ENCODE measurements around the gene NKG7.

Gene NKG7

GRCh38 chr19:51389143-51389542, 16.7 kb upstream of the NKG7 start:
- no peak for DNase-seq (ENCODE audit: low read depth)
- no peak overlapping the region for H3K4me3 ChIP-seq (ENCODE audit: low read length)
- no peak for TF ChIP-seq CTCF (IDR thresholded peaks at IDR 0.05; ENCODE audit: insufficient read depth, low read depth, low read length, missing control alignments)

GRCh38 chr19:51387924-51388389, 15.5 kb upstream of the NKG7 start, which contains the start of gene LIM2:
Gene LIM2, minus strand, starts transcription at chr19:51387974. Its CDS starts 531 bp downstream, at chr19:51387443.
- no peak for DNase-seq (ENCODE audit: low read depth)
- TF ChIP-seq CTCF (IDR thresholded peaks at IDR 0.05; ENCODE audit: insufficient read depth, low read depth, low read length, missing control alignments): no peak
- H3K4me3 ChIP-seq (ENCODE audit: low read length): no peak within 1 kb of the TSS

- TF ChIP-seq CTCF (IDR thresholded peaks at IDR 0.05; ENCODE audit: insufficient read depth, low read depth, low read length, missing control alignments): no peak
- H3K4me3 ChIP-seq (ENCODE audit: low read length): no peak overlapping the region
- no peak for DNase-seq (ENCODE audit: low read depth)
These were observed 14.5 kb upstream of the NKG7 start for GRCh38 chr19:51386882-51387520.

GRCh38 chr19:51382004-51382403, 9.6 kb upstream of the NKG7 start:
- TF ChIP-seq CTCF (IDR thresholded peaks at IDR 0.05; ENCODE audit: insufficient read depth, low read depth, low read length, missing control alignments): no peak
- no peak overlapping the region for H3K4me3 ChIP-seq (ENCODE audit: low read length)
- no peak for DNase-seq (ENCODE audit: low read depth)

- no peak for TF ChIP-seq CTCF (IDR thresholded peaks at IDR 0.05; ENCODE audit: insufficient read depth, low read depth, low read length, missing control alignments)
- H3K4me3 ChIP-seq (ENCODE audit: low read length): no peak overlapping the region
- DNase-seq (ENCODE audit: low read depth): no peak
These were observed 7.9 kb upstream of the NKG7 start for GRCh38 chr19:51380379-51380778.

- no peak for TF ChIP-seq CTCF (IDR thresholded peaks at IDR 0.05; ENCODE audit: insufficient read depth, low read depth, low read length, missing control alignments)
- H3K4me3 ChIP-seq (ENCODE audit: low read length): no peak overlapping the region
- DNase-seq (ENCODE audit: low read depth): no peak
These were observed 5.0 kb upstream of the NKG7 start for GRCh38 chr19:51377422-51377821.
